Mesenchymal stem cell (in vitro differentiated cells and primary cell): ENCODE results near the gene FADS2.
A peak's percentile ranks its signal among the peaks of the same experiment; 100 is the strongest.

Experiments
- DNase-seq: peaks from one replicate; pipeline ENCODE4 v3.0.0-alpha.2; 2013
- H2AFZ ChIP-seq: one replicate; pipeline ENCODE4 v1.6.1; 2013; ENCODE audit warnings: low read depth, mild to moderate bottlenecking, control low read depth, inconsistent platforms, low read length, moderate library complexity
- H2AK5ac ChIP-seq: 2 replicates; pipeline ENCODE4 v1.6.1; 2013; ENCODE audit warnings: low read length, moderate library complexity, mild to moderate bottlenecking, inconsistent platforms; ENCODE audit not compliant: severe bottlenecking
- H2BK120ac ChIP-seq: one replicate; pipeline ENCODE4 v1.6.1; 2013; ENCODE audit warnings: low read depth, mild to moderate bottlenecking, inconsistent platforms, low read length, moderate library complexity
- H2BK12ac ChIP-seq, 2 experiments: one replicate each; pipeline ENCODE4 v1.6.1; 2013; ENCODE audit warnings: inconsistent platforms in 2 of 2, low read length in 2 of 2, mild to moderate bottlenecking in 2 of 2, moderate library complexity in 2 of 2, control low read depth in 1 of 2
- H2BK15ac ChIP-seq: one replicate; pipeline ENCODE4 v1.6.1; 2013; ENCODE audit warnings: mild to moderate bottlenecking, low read depth, inconsistent platforms; ENCODE audit not compliant: poor library complexity, severe bottlenecking
- H2BK5ac ChIP-seq: 2 replicates; pipeline ENCODE4 v1.6.1; 2013; ENCODE audit warnings: low read depth, mild to moderate bottlenecking, low read length, control low read depth, inconsistent platforms; ENCODE audit not compliant: poor library complexity, severe bottlenecking
- H3K14ac ChIP-seq, 2 experiments: one replicate each; pipeline ENCODE4 v1.6.1; 2013; ENCODE audit warnings: inconsistent platforms in 2 of 2, low read length in 2 of 2, control low read depth in 1 of 2, mild to moderate bottlenecking in 1 of 2, moderate library complexity in 1 of 2
- H3K18ac ChIP-seq, 2 experiments: one replicate each; pipeline ENCODE4 v1.6.1; 2013; ENCODE audit warnings: inconsistent platforms in 2 of 2, low read length in 2 of 2, control low read depth in 1 of 2, low read depth in 1 of 2, mild to moderate bottlenecking in 1 of 2
- H3K23ac ChIP-seq, 2 experiments: one replicate each; pipeline ENCODE4 v1.6.1; 2013; ENCODE audit warnings: inconsistent platforms in 2 of 2, low read length in 2 of 2, mild to moderate bottlenecking in 2 of 2, moderate library complexity in 2 of 2, control low read depth in 1 of 2
- H3K27ac ChIP-seq: 2 replicates; pipeline ENCODE4 v1.5.1; 2013; ENCODE audit warnings: mild to moderate bottlenecking, moderate library complexity, low read length, control low read depth, inconsistent platforms; ENCODE audit not compliant: poor library complexity, severe bottlenecking
- H3K27me3 ChIP-seq, 2 experiments: 2 replicates each; pipeline versions ENCODE4 v1.6.1 to v1.7.0; 2013; ENCODE audit warnings: low read length in 2 of 2, mild to moderate bottlenecking in 2 of 2, moderate library complexity in 2 of 2, control low read depth in 1 of 2, inconsistent platforms in 1 of 2; ENCODE audit not compliant: control insufficient read depth in 1 of 2, insufficient read depth in 1 of 2
- H3K36me3 ChIP-seq, 2 experiments: 2 replicates each; pipeline versions ENCODE4 v1.6.1 to v1.7.0; 2013; ENCODE audit warnings: low read length in 2 of 2, control low read depth in 1 of 2, inconsistent platforms in 1 of 2, low read depth in 1 of 2, mild to moderate bottlenecking in 1 of 2; ENCODE audit not compliant: insufficient read depth in 2 of 2, control insufficient read depth in 1 of 2
- H3K4ac ChIP-seq, 2 experiments: one replicate each; pipeline ENCODE4 v1.6.1; 2013; ENCODE audit warnings: inconsistent platforms in 2 of 2, low read length in 2 of 2, mild to moderate bottlenecking in 2 of 2, moderate library complexity in 2 of 2, control low read depth in 1 of 2, low read depth in 1 of 2
- H3K4me1 ChIP-seq: 2 replicates; pipeline ENCODE4 v1.6.1; 2013; ENCODE audit warnings: low read depth, low read length, control low read depth; ENCODE audit not compliant: control insufficient read depth, insufficient read depth
- H3K4me2 ChIP-seq: 2 replicates; pipeline ENCODE4 v1.6.1; 2013; ENCODE audit warnings: low read length, mild to moderate bottlenecking, inconsistent platforms; ENCODE audit not compliant: poor library complexity, severe bottlenecking
- H3K4me3 ChIP-seq, 2 experiments: 2 replicates each; pipeline versions ENCODE4 v1.5.1 to v1.7.0; 2013; ENCODE audit warnings: low read length in 2 of 2, mild to moderate bottlenecking in 2 of 2, control low read depth in 1 of 2, low read depth in 1 of 2; ENCODE audit not compliant: insufficient read depth in 1 of 2
- H3K79me1 ChIP-seq: replicated peaks from 2 replicates; pipeline ENCODE4 v1.6.1; 2013; ENCODE audit warnings: mild to moderate bottlenecking, control low read depth, low read length, inconsistent platforms; ENCODE audit not compliant: poor library complexity, severe bottlenecking
- H3K9ac ChIP-seq: 2 replicates; pipeline ENCODE4 v1.7.0; 2013; ENCODE audit warnings: mild to moderate bottlenecking, low read length, moderate library complexity
- H3K9me3 ChIP-seq: 2 replicates; pipeline ENCODE4 v1.7.0; 2013; ENCODE audit warnings: mild to moderate bottlenecking, low read length; ENCODE audit not compliant: control insufficient read depth
- H4K8ac ChIP-seq: one replicate; pipeline ENCODE4 v1.6.1; 2013; ENCODE audit warnings: inconsistent platforms, mild to moderate bottlenecking, low read length, moderate library complexity
- H4K91ac ChIP-seq: one replicate; pipeline ENCODE4 v1.6.1; 2013; ENCODE audit warnings: mild to moderate bottlenecking, low read length, inconsistent platforms
- WGBS: methylation state at CpG from one replicate; pipeline ENCODE4 v1.1.7; 2013; ENCODE audit warnings: mixed read lengths; 5-methylcytosine and 5-hydroxymethylcytosine counted together

Gene FADS2

GRCh38 chr11:61816736-61817455 lies 11.2 kb upstream of the FADS2 start, which contains the start of gene FADS1:
TSS of gene FADS1 (minus strand) at chr11:61817003. CDS start at chr11:61816929, 74 bp downstream.
- Histone ChIP-seq H2BK15ac (peak within 1 kb of the TSS; percentile 94), H2AK5ac (peak within 1 kb of the TSS; percentile 84), H3K27me3 (no peaks in the 10 kb centered on the region), H2BK120ac (peak within 1 kb of the TSS; percentile 90), H3K23ac (peak within 1 kb of the TSS; percentile 51 to 90), H3K79me1 (peaks cover 13% of the 10 kb centered on the region), H3K36me3 (peaks cover 14 to 17% of the 10 kb centered on the region in 2 experiments), H4K91ac (peak within 1 kb of the TSS; percentile 99), H2BK5ac (peak within 1 kb of the TSS; percentile 77), H3K4me2 (peak within 1 kb of the TSS; percentile 85), H3K27ac (peak within 1 kb of the TSS; percentile 83), H2BK12ac (peak within 1 kb of the TSS; percentile 71 to 79), H3K9me3 (no peaks in the 10 kb centered on the region), H4K8ac (peak within 1 kb of the TSS; percentile 98), H3K4ac (peak within 1 kb of the TSS; percentile 95 to 99), H3K4me3 (peak within 1 kb of the TSS; percentile 74 to 92), H3K14ac (peak within 1 kb of the TSS; percentile 28 to 99), H2AFZ (no peak within 1 kb of the TSS), H3K4me1 (peaks cover 9% of the 10 kb centered on the region), H3K9ac (peak within 1 kb of the TSS; percentile 97), H3K18ac (peak within 1 kb of the TSS; percentile 98 to 99)
- WGBS: under 1% methylated on average over 71 of the region's 73 CpGs
- DNase-seq: peak; percentile 98

GRCh38 chr11:61817471-61818202 lies 10.5 kb upstream of the FADS2 start:
- no peak for DNase-seq
- peaks cover 9% of the 10 kb centered on the region for H3K4me1 ChIP-seq
- H3K4me2 ChIP-seq: peak overlapping the region; percentile 85
- WGBS: 53% methylated on average over 5 of the region's 6 CpGs
- H3K27ac ChIP-seq: peak overlapping the region; percentile 83
- H2BK5ac ChIP-seq: no peak overlapping the region
- H2AFZ ChIP-seq: no peak overlapping the region
- peak overlapping the region; percentile 84 for H2AK5ac ChIP-seq
- H3K18ac ChIP-seq: peak overlapping the region; percentile 89 to 96
- peak overlapping the region; percentile 54 for H2BK15ac ChIP-seq
- peak overlapping the region; percentile 97 for H3K9ac ChIP-seq
- no peak overlapping the region for H4K8ac ChIP-seq
- peaks cover 12% of the 10 kb centered on the region for H3K79me1 ChIP-seq
- H3K4ac ChIP-seq: no peak overlapping the region
- peak overlapping the region in 1 of 2 experiments; percentile 28 for H3K14ac ChIP-seq
- no peaks in the 10 kb centered on the region for H3K9me3 ChIP-seq
- no peak overlapping the region for H3K23ac ChIP-seq
- H3K36me3 ChIP-seq: peaks cover 7 to 9% of the 10 kb centered on the region in 2 experiments
- H4K91ac ChIP-seq: no peak overlapping the region
- peak overlapping the region; percentile 81 for H2BK120ac ChIP-seq
- H2BK12ac ChIP-seq: no peak overlapping the region
- H3K27me3 ChIP-seq: no peaks in the 10 kb centered on the region
- H3K4me3 ChIP-seq: peak overlapping the region in 1 of 2 experiments; percentile 92

GRCh38 chr11:61820174-61820573 lies 7.9 kb upstream of the FADS2 start:
- peak; percentile 50 for DNase-seq

More at GRCh38 chr11:61820174-61820573, 7.9 kb upstream of the FADS2 start:
- no peaks in the 10 kb centered on the region for H3K27me3 ChIP-seq
- no peak overlapping the region for H4K91ac ChIP-seq
- peaks cover 7% of the 10 kb centered on the region for H3K79me1 ChIP-seq
- no peak overlapping the region for H3K27ac ChIP-seq
- H2BK5ac ChIP-seq: peak overlapping the region; percentile 11
- H2BK120ac ChIP-seq: no peak overlapping the region
- H2BK12ac ChIP-seq: peak overlapping the region in 1 of 2 experiments; percentile 66
- H3K9ac ChIP-seq: peak overlapping the region; percentile 27
- peak overlapping the region; percentile 84 for H4K8ac ChIP-seq
- H3K4me3 ChIP-seq: no peak overlapping the region
- no peaks in the 10 kb centered on the region for H3K9me3 ChIP-seq
- H2BK15ac ChIP-seq: no peak overlapping the region
- no peaks in the 10 kb centered on the region for H3K36me3 ChIP-seq
- H3K4me1 ChIP-seq: peaks cover 7% of the 10 kb centered on the region
- 100% methylated on average over 1 of the region's 2 CpGs for WGBS
- H3K23ac ChIP-seq: no peak overlapping the region
- H3K4me2 ChIP-seq: no peak overlapping the region
- peak overlapping the region; percentile 40 to 80 for H3K18ac ChIP-seq
- no peak overlapping the region for H2AFZ ChIP-seq
- no peak overlapping the region for H3K14ac ChIP-seq
- H3K4ac ChIP-seq: peak overlapping the region in 1 of 2 experiments; percentile 26
- H2AK5ac ChIP-seq: peak overlapping the region; percentile 72
